Endodermal cell (in vitro differentiated cells): ENCODE results near the gene SDK1. TPM values are rescaled to one million over a fixed set of nuclear protein-coding genes. Genes with fewer than 3 reads are reported as not detected.

Experiments used
- DNase-seq: peaks from one replicate; pipeline ENCODE4 v3.0.0-alpha.2; 2017
- H3K27ac ChIP-seq: 2 replicates; pipeline ENCODE4 v1.5.1; 2013; ENCODE audit warnings: mild to moderate bottlenecking, low read depth, low read length, moderate library complexity
- H3K27me3 ChIP-seq: 2 replicates; pipeline ENCODE4 v1.6.1; 2013; ENCODE audit warnings: mild to moderate bottlenecking, low read length, moderate library complexity; ENCODE audit not compliant: insufficient read depth, control insufficient read depth, poor library complexity, severe bottlenecking
- H3K36me3 ChIP-seq: 2 replicates; pipeline ENCODE4 v1.7.0; 2013; ENCODE audit warnings: mild to moderate bottlenecking, low read length, moderate library complexity; ENCODE audit not compliant: control insufficient read depth, insufficient read depth
- H3K4me1 ChIP-seq: one replicate; pipeline ENCODE4 v1.7.0; 2013; ENCODE audit warnings: low read length; ENCODE audit not compliant: control insufficient read depth, insufficient read depth
- H3K4me3 ChIP-seq: 2 replicates; pipeline ENCODE4 v1.5.1; 2013; ENCODE audit warnings: mild to moderate bottlenecking, low read length, moderate library complexity
- H3K9ac ChIP-seq: 2 replicates; pipeline ENCODE4 v1.6.1; 2013; ENCODE audit warnings: mild to moderate bottlenecking, low read length, moderate library complexity; ENCODE audit not compliant: poor library complexity, severe bottlenecking; ENCODE audit errors: extremely low read depth
- H3K9me3 ChIP-seq: 2 replicates; pipeline ENCODE4 v1.6.1; 2013; ENCODE audit warnings: mild to moderate bottlenecking, low read length, moderate library complexity; ENCODE audit not compliant: control insufficient read depth
- H3K27ac Mint-ChIP-seq: 2 replicates; pipeline ENCODE4 v1.8.0; 2020; ENCODE audit warnings: mixed read lengths
- H3K27me3 Mint-ChIP-seq: 2 replicates; pipeline ENCODE4 v1.8.0; 2021; ENCODE audit warnings: mild to moderate bottlenecking, mixed read lengths; ENCODE audit not compliant: insufficient read depth
- H3K36me3 Mint-ChIP-seq: 2 replicates; pipeline ENCODE4 v1.8.0; 2020; ENCODE audit warnings: low read depth, mixed read lengths
- H3K4me1 Mint-ChIP-seq: 2 replicates; pipeline ENCODE4 v1.8.0; 2020; ENCODE audit warnings: mixed read lengths
- H3K4me3 Mint-ChIP-seq: 2 replicates; pipeline ENCODE4 v1.8.0; 2020; ENCODE audit warnings: mild to moderate bottlenecking, moderate library complexity, mixed read lengths
- H3K9me3 Mint-ChIP-seq: 2 replicates; pipeline ENCODE4 v1.8.0; 2020; ENCODE audit warnings: mild to moderate bottlenecking, mixed read lengths
- WGBS, 2 experiments: methylation state at CpG; one replicate each; pipeline versions ENCODE4 v1.1.5 to v1.1.7; 2013; ENCODE audit warnings: missing lambda C conversion rate in 2 of 2, mixed read lengths in 1 of 2; ENCODE audit not compliant: insufficient coverage in 1 of 2, insufficient read length in 1 of 2; 5-methylcytosine and 5-hydroxymethylcytosine counted together
- total RNA-seq, 2 donors: library from RNA; stranded (reverse); fragmentation: NEBNext Ultra II Directional in 1 of 2; extraction: Animal tissue kit (Norgen Biotek cat#: 25700) in 1 of 2; gene quantifications; 2 replicates in 1 of 2; 3 replicates in 1 of 2; pipeline ENCODE4 v1.2.1, GENCODE V29; 2021
- TF ChIP-seq, protein P1 (sequence below): fragments of 200-600 bp; sonication (generic); conservative IDR thresholded peaks from 2 replicates; pipeline ENCODE4 v1.5.0; 2021; ENCODE audit warnings: antibody characterized with exemption, mild to moderate bottlenecking

The SDK1 gene
- total RNA-seq, 2 donors from 2014 or later, result 22.7 to 23.1 TPM

DNA sequence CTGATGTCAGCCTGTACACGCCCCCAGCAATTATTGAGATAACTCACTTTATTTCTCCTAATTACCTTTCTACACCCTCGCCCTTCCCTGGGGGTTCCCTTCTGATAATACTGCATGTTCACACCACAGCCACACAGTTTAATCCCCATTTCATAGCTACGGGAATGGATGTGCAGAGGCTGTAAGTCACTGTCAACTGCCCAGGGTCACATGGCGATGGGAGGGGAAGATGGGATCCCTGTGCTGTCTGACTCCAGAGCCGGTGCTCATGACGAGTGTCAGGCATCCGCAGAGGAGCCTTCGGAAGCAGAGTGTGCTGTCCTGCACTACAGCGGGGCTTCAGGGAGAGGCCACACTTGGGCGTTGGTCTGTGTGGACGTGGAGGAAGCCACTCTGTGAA, 688.7 kb downstream of the SDK1 start:
- no peak overlapping the region for H3K4me3 ChIP-seq
- H3K27ac Mint-ChIP-seq, result peak overlapping the region; percentile 35
- TF ChIP-seq, protein P1, sequence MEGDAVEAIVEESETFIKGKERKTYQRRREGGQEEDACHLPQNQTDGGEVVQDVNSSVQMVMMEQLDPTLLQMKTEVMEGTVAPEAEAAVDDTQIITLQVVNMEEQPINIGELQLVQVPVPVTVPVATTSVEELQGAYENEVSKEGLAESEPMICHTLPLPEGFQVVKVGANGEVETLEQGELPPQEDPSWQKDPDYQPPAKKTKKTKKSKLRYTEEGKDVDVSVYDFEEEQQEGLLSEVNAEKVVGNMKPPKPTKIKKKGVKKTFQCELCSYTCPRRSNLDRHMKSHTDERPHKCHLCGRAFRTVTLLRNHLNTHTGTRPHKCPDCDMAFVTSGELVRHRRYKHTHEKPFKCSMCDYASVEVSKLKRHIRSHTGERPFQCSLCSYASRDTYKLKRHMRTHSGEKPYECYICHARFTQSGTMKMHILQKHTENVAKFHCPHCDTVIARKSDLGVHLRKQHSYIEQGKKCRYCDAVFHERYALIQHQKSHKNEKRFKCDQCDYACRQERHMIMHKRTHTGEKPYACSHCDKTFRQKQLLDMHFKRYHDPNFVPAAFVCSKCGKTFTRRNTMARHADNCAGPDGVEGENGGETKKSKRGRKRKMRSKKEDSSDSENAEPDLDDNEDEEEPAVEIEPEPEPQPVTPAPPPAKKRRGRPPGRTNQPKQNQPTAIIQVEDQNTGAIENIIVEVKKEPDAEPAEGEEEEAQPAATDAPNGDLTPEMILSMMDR, result no peak
- peaks cover 1% of the 10 kb centered on the region for H3K27me3 Mint-ChIP-seq
- H3K4me1 Mint-ChIP-seq, result no peaks in the 10 kb centered on the region
- 94 to 95% methylated on average over 11 of the region's 11 CpGs for WGBS, 2 experiments
- no peak overlapping the region for H3K4me3 Mint-ChIP-seq
- H3K9ac ChIP-seq, result no peak overlapping the region
- no peaks in the 10 kb centered on the region for H3K36me3 ChIP-seq
- H3K27ac ChIP-seq, result no peak overlapping the region
- DNase-seq, result no peak
- H3K4me1 ChIP-seq, result no peaks in the 10 kb centered on the region
- peaks cover 2% of the 10 kb centered on the region for H3K9me3 Mint-ChIP-seq
- no peaks in the 10 kb centered on the region for H3K9me3 ChIP-seq
- no peaks in the 10 kb centered on the region for H3K27me3 ChIP-seq
- peaks cover 20% of the 10 kb centered on the region for H3K36me3 Mint-ChIP-seq

DNA sequence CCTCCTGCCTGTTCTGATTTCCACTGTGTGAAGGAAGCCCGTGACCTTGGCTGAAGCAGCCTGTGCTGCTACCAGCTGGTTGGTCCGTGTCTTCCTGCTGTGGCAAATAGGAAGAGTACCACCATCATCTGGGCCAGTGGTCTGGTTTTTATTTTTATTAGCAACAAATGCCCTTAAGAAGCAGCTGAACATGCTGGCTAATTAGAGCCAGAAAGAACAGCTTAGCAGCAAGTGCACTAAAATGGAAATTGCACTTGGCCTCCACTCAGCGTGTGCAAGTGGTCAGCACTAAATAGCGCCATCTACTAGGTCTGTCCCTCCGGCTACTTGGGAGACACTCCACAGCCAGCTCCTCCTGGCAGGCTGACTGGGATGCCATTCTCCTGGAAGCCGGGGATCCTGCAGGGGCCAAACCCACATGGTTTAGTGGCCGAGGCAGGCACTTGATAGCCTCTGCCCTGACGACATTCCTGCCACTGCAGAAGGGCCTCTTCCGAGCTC, 690.7 kb downstream of the SDK1 start:
- H3K36me3 ChIP-seq, result no peaks in the 10 kb centered on the region
- H3K27me3 ChIP-seq, result no peaks in the 10 kb centered on the region
- no peaks in the 10 kb centered on the region for H3K4me1 ChIP-seq
- Mint-ChIP-seq H3K27ac (no peak overlapping the region), H3K36me3 (peaks cover 20% of the 10 kb centered on the region), H3K4me1 (peaks cover 3% of the 10 kb centered on the region), H3K27me3 (peaks cover 1% of the 10 kb centered on the region), H3K4me3 (no peak overlapping the region), H3K9me3 (peaks cover 2% of the 10 kb centered on the region)
- H3K4me3 ChIP-seq, result no peak overlapping the region
- TF ChIP-seq, protein P1, result no peak
- no peaks in the 10 kb centered on the region for H3K9me3 ChIP-seq
- H3K27ac ChIP-seq, result no peak overlapping the region
- DNase-seq, result no peak
- no peak overlapping the region for H3K9ac ChIP-seq
- WGBS, 2 experiments, result 92 to 96% methylated on average over 9 of the region's 9 CpGs

DNA sequence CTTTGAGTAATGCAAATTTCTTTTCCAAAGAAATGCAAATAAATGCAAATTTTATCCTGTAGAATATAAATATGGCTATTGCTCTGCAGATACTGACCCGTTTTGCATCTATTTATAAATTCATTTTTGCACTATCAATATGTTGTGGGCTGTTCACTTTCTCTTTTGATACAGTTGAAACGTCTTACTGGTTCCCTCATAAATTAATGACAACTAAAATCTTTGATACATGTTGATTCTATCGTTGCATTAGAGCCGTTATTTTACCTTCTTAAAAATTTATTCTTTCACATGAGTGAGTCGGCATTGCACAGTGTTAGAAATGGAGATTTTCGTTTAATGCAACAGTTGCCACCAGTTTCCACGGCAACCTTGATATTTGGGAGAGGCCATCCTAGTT, 691.8 kb downstream of the SDK1 start:
- no peak overlapping the region for H3K9ac ChIP-seq
- Mint-ChIP-seq H3K27me3 (peaks cover 1% of the 10 kb centered on the region), H3K9me3 (peaks cover 2% of the 10 kb centered on the region), H3K27ac (no peak overlapping the region), H3K4me1 (peaks cover 3% of the 10 kb centered on the region), H3K4me3 (no peak overlapping the region), H3K36me3 (peaks cover 20% of the 10 kb centered on the region)
- WGBS, 2 experiments, result 88 to 95% methylated on average over 4 to 7 of the region's 7 CpGs
- no peak for DNase-seq
- H3K9me3 ChIP-seq, result no peaks in the 10 kb centered on the region
- H3K4me3 ChIP-seq, result no peak overlapping the region
- no peaks in the 10 kb centered on the region for H3K36me3 ChIP-seq
- H3K27ac ChIP-seq, result no peak overlapping the region
- H3K27me3 ChIP-seq, result no peaks in the 10 kb centered on the region
- no peaks in the 10 kb centered on the region for H3K4me1 ChIP-seq
- TF ChIP-seq, protein P1, result no peak
